H1 (cell line): Measurements from ENCODE around the gene LENG9. TPM values are rescaled to one million over a fixed set of nuclear protein-coding genes. Genes with fewer than 3 reads are reported as not detected.

Experiments used
- SIX5 ChIP-seq: IDR thresholded peaks from 2 replicates; pipeline ENCODE4 v1.6.1; 2011; ENCODE audit warnings: mild to moderate bottlenecking, low read depth, low read length
- SP1 ChIP-seq: IDR thresholded peaks from 2 replicates; pipeline ENCODE4 v1.6.1; 2011; ENCODE audit warnings: low read depth, low read length
- TAF1 ChIP-seq: IDR thresholded peaks from 2 replicates; pipeline ENCODE4 v1.6.1; 2011; ENCODE audit warnings: mild to moderate bottlenecking, low read depth, low read length
- YY1 ChIP-seq: IDR thresholded peaks from 2 replicates; pipeline ENCODE4 v1.6.1; 2011; ENCODE audit warnings: low read depth, mild to moderate bottlenecking, low read length
- polyA plus RNA-seq, 7 experiments: library from polyadenylated mRNA; depleted of rRNA in 3 of 7; stranded (reverse) in 5 of 7; unstranded in 2 of 7; fragments of >200 nt in 5 of 7; fragments of 200-250 nt in 2 of 7; gene quantifications; 1 replicate in 5 of 7; 2 replicates in 1 of 7; 4 replicates in 1 of 7; pipeline versions ENCODE4 v1.2.1 to v1.2.3, GENCODE V29; 2011 to 2013; ENCODE audit warnings: missing spikeins in 2 of 7, mixed read lengths in 2 of 7
- total RNA-seq: library from RNA; stranded (reverse); fragmentation: NEBNext Ultra II Directional; extraction: Animal tissue kit (Norgen Biotek cat#: 25700); gene quantifications from 2 replicates; pipeline ENCODE4 v1.2.1, GENCODE V29; 2021

LENG9 gene
- total and polyA plus RNA-seq, 2 of the 8 experiments (the other 6 are each of a cell fraction or from before 2014, with no cell fraction given): 1.6 to 3.9 TPM

DNA sequence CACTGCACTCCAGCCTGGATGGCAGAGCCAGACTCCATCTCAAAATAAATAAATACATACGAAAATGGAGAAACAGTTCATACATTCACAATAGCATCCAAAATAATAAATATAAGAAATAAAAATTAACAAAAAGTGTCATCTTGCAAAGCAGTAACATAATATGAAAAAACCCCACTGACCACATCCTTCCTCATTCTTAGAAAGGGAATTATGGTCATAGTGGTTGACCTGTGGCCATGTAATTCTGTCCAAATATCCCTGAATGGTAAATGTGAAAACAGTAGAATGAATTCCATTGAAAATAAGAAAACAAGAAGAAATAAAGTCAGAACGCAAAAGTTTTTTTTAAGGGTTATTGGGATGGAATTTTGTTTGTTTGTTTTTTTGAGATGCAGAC is 16.5 kb upstream of the LENG9 start (continued):
- no peak for TF ChIP-seq SP1
- no peak for TF ChIP-seq YY1
- no peak for TF ChIP-seq TAF1
- TF ChIP-seq SIX5: no peak
- TF ChIP-seq, all 59 proteins: peak for 0
